ENCODE measurements around the gene AGPS.
A peak's percentile ranks its signal among the peaks of the same experiment; 100 is the strongest.

AGPS gene

DNA sequence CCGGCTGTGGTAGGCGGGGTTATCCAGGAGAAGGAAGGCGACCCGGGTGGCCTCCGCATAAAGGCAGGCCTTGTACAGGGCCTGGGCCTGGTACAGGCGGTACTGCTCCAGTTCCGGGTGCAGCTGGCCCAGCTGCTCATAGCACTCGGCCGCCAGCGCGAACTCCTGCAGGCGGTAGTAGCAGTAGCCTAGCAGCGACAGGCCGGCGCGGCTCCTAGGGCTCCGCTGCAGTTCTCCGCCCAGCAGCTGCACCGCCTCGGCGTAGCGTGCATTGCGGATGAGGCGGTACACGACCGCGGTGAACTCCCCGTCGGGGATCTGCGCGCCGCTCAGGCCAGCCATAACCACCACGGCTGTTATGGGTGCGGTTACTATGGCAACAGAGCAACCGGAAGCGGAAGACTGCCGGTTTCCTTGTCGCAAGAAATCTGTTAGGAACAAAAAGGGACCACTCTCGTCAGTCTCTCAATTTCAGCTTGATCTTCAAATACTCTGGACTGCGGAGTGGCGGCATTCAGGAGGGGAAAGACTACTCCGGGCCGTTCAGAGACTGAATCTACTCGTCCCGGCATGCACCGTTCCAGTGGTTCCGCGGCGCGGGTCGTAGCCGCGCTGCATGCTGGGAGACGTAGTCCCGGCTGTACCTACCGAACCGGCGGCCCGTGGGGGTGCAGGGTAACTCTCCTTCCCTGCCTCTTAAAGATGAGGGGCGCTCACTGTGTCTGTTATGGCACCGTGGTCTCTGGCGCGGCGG is 160.0 kb downstream of the AGPS start:
- peak; percentile 89 for DNase-seq

DNA sequence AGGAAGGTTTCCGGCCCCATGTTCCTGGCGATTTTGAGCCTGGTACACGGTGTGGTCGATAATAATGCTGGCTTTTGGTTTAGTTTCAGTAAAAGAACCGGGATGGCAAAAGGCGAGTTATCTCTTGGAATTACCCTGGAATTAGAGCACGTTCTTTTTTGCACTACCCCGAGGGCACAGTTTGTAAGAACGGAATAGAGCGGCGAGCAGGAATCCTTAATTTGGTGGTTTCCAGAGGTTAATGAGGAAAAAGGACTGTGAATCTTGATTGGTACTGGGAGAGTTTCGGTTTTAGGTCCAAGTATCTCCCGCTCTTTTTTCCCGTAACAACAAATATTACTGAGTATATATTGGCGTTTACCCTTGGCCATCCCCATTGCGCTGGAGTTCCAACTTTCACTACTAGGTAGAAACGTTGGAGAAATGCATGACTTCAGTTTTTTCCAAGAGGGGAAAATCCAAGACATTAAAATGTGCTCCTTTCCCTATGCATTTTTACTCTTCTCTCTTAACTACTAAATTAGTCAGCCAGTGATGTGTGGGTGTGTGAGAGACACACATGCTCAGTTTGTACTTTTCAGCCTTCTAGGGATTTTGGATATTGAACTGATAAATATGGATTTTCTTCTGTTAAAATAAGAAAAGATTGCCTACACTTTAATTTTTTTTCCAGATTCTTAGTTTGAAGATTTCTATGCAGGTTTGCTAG is 160.8 kb downstream of the AGPS start:
- no peak for DNase-seq

DNA sequence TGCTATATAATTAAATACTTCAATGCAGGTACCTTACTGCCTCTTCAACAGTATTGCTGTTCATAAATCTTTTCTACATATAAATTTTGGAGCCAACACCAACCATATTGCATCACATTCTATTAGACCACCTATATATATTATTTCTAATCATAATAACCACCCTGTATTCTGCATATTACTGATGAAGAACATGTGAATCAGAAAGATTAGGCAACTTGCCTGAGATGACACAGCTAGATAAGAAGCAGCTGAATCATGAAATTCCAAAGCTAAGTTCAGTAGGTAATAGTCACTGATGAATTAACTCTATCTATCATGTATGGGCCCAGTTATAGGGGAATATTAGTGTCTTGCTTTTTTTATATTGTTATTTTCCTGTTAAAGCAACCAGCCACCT is 161.8 kb downstream of the AGPS start:
- DNase-seq, result no peak

GRCh38 chr2:177556153-177556552 is 163.6 kb downstream of the AGPS start:
- DNase-seq, result no peak

DNA sequence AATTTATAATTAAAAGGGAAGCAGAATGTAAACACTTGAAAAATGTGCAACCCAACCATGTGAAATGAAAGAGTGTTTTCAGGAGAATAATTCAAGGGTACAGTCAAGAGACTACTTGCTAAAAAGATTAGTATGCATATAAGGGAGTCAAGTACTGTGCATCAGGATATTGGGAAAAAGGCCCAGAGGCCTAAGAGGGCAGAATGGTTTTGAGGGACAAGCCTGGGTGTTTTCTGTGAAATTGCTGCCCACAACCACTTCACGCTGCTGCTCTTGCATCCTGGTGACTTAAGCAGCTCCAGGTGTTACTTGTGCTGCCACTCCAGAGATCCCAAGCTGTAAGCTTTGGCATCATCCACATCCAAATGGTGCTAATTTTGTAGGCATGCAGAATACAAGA is 165.2 kb downstream of the AGPS start:
- no peak for DNase-seq

- DNase-seq, result no peak
These were observed 167.1 kb downstream of the AGPS start for GRCh38 chr2:177559638-177560037.

DNA sequence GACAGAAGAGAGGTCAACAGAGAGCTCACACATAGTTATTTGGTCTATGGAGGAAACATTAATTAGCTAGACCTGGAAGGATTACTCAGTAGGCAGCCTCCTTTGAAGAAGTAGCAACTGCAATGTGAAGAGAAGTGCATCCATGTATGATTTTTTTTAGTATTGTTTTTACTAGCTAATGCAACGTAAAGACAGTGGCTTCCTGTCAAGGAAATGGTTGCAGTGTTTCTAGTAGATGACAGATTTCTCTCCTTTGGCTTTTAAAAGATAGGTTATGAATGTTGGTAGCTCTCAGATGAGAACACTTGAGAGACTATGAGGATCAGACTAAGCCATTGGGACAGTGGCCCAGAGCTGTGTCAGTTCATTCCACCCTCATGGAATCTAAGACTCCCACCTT is 175.8 kb downstream of the AGPS start:
- DNase-seq, result no peak

DNA sequence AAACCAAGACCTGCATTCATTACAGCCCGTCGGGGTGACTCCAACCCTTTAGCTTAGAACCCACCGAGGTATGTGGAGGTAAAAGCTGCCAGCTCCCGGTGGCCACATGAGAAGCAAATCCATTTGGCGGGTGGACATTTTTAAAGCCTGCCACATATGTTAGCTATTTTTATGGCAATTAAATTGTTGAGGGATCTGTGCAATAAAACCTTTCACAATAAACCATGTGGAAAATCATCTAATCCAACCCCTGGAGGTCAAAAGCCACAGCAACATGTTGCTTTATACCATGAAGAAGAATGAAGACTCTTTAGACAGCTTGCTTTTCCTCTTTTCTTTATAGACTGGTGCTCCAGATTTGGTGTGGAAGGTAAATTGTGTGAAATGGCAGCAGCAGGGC is 176.3 kb downstream of the AGPS start:
- no peak for DNase-seq

- DNase-seq, result peak; percentile 23
These were observed 179.7 kb downstream of the AGPS start for GRCh38 chr2:177572236-177572671.

GRCh38 chr2:177573120-177573519 is 180.5 kb downstream of the AGPS start:
- peak; percentile 24 for DNase-seq

GRCh38 chr2:177574356-177574755 is 181.8 kb downstream of the AGPS start:
- DNase-seq, result no peak

- no peak for DNase-seq
These were observed 182.8 kb downstream of the AGPS start for GRCh38 chr2:177575358-177575757.

DNA sequence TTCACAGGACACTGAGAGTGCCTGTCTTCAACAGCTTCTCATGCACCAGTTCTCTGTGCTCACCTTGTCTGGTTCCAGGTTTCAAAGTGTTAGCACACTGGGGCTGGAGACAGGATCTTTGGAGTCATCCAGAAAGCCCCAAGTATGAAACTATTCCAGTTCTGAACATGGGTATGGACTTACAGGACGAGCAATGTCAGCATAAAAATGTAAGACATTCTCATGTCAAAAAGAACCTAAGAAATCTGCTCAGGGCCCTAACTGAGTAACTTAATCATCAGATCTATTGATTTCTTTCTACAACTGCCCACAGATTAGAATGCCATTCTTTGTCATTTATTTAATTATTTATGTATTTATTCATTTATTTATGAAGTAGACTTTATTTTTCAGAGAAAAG is 184.5 kb downstream of the AGPS start:
- no peak for DNase-seq

DNA sequence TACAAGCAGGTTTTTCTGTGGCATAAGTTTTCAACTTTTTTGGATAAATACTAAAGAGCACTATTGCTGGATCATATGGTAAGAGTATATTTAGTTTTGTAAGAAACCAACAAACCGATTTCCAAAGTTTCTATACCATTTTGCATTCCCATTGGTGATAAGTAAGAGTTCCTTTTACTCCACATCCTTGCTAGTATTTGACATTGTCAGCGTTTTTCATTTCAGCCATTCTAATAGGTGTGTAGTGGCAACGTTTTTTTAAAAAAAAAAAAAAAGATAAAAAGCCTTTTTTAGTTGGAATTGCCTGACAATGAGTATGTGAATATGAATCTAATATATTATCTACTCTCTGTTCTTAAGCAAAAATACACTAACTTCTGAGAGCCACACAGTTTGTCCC is 185.9 kb downstream of the AGPS start:
- no peak for DNase-seq

- DNase-seq, result peak; percentile 31
These were observed 187.0 kb downstream of the AGPS start for GRCh38 chr2:177579486-177580036.

GRCh38 chr2:177582000-177582399 is 189.4 kb downstream of the AGPS start:
- DNase-seq, result no peak

DNA sequence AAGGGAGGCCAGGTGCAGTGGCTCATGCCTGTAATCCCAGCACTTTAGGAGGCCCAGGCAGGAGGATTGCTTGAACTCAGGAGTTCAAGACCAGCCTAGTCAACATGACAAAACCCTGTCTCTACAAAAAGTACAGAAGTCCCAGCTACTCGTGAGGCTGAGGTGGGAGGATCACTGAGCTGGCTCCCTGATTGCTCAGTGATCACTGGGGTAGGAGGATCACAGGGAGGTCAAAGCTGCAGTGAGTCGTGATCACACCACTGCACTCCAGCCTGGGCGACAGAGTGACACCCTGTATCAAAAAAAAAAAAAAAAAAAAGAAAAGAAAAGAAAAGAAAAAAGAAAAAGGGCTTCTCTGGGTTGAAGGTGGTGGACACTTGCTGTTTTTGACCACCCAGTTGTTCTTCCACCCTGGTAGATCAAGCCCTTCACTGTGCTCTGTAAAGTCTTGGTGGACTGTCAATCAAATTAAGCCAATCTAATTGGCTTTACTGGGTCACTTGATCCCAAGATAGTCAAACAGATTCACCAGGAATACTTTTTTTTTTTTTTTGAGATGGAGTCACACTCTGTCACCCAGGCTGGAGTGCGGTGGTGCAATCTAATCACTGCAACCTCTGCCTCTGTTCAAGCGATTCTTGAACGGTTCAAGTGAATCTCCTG is 191.6 kb downstream of the AGPS start:
- no peak for DNase-seq

DNA sequence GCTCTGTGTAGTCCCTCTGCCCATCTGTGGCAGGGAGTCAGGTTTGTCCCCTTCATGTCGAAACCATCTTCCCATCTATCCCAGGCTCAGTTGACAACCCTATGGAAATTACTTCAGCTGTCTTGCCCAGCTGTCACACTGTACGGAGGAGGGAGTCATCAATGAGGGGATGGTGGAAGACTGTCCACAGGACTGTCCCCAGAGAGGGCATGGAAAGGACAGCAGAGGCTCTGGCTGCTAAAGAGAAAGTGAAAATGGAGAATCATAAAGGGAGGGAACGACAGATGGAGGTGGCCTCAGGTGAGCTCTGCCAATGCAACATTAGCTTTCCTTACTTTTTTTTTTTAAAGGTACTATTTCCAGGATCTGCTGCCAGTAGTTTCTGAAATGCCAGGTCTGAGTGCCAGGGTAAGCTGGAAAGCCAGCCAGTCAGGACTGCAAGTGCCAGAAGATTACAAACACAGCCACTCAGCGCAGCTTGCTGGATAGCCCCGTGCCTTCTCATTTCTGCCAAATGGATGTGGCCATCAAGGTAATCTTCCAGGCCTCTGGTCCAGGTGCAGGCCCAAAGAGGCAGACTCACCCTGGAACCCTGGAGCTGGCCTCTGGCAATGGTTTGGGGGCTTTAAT is 192.8 kb downstream of the AGPS start:
- no peak for DNase-seq

DNA sequence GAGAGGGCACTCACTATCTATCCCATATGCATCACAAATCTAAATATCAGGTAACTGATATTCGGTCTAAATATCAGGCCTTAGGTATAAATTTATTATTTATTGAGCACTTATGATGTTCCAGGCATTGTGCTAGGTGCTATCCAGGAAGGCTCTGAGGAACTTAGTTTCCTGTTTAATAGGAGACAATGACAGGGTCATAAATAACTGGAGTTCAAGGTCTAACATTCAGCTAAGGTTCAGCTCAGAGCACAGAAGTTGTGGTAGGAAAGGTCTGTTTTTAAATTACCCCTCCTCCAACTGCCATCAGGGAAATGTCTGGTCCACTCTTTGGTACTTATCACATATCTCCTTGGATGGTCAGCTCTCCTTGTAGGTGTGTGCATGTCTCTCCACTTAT is 193.6 kb downstream of the AGPS start:
- DNase-seq, result no peak

DNA sequence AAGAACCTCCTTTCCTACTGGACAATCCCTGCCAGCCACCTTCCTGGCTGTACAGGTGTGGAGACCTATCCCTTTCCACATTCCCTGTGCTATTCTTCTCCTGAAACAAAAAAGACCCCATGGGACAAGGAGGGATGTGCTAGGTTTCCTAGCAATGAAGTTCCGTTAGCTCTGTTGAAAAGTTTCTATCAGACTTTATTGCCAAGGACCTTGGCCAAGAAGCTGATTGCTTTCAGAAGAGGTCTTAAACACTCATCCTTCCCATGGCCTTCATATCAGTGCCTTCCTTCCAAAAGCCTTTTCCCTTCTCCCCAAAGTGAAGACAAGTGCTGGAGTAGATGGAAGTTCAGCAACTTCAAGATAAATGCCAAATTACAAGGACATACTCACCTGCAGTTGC is 194.8 kb downstream of the AGPS start:
- DNase-seq, result no peak

DNA sequence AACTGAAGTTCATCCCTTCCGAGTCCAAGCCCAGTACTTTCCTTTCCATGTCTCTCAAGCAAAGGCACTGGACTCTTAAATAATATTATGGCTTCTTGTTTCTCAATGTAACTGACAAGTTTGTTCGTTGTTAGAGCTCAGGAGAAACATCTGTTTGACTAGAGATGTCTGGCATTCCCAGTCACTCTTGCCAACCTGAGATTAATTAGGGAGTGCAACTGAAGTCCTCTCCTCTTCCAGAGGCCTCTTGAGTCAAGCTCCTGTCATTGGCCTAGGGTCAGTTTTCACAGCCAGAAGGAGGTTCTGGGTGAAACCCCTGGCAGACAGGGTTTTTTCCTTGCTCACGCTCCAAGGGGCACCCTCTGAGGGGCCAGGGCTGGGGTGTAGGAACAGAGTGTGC is 196.1 kb downstream of the AGPS start:
- DNase-seq, result no peak

DNA sequence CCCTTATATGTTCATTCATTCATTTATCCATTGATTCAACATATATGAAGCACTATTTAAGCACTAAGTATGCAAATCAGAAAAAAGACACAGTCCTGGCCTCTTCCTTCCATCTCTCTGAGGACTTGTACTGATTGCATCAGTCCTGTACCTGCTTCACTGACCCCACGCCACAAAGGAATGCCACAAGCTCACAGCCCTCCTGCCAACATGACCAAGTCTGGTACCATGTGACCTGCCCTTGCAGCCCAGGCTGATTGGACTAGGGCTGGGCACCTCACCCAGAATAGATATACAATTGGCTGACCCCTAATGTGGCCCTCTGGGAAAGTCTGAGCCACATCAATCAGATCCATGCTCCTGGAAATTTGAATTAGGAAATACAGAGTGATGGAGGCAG is 196.6 kb downstream of the AGPS start:
- no peak for DNase-seq

DNA sequence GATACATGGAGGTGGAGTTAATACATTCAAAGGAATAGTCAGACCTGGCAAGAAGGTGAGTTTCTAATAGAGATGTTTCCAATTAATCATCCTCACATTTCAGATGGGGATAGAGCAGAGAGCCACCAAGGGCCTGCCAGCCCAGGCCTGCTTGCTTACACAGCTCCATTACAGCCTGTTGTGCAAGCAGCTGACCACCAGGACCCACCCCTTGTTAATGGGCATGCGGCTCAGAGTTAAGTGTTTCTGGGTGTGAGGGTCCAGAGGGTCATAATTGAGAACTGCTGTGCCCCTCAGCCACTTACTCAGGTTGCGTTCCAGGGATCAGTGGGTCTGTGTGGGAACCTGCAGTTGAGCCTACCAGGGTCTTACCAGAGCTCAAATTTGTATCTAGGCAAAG is 199.8 kb downstream of the AGPS start:
- no peak for DNase-seq

All from fibroblast of skin of scalp (primary cell).